Jurkat, Clone E6-1 (cell line): ENCODE data around the gene RAD50. TPM values are rescaled to one million over a fixed set of nuclear protein-coding genes. Genes with fewer than 3 reads are reported as not detected.
"Not testable (repeated sequence)": the region's sequence is repeated elsewhere in the genome, so short reads cannot be mapped to it uniquely, and the experiment has no call there.

Experiments used
- DNase-seq: peaks from one replicate; pipeline ENCODE4 v3.0.0-alpha.2; 2011; ENCODE audit warnings: low read depth, low spot score
- H3K4me3 ChIP-seq: 2 replicates; pipeline ENCODE4 v1.5.1; 2011; ENCODE audit warnings: mild to moderate bottlenecking, low read length, control low read depth, moderate library complexity
- polyA plus RNA-seq: library from polyadenylated mRNA; unstranded; fragments of >200 nt; gene quantifications from one replicate; pipeline ENCODE4 v1.2.1, GENCODE V29; 2012; ENCODE audit warnings: missing spikeins; ENCODE audit not compliant: insufficient read length, insufficient read depth

Gene RAD50
- polyA plus RNA-seq, result 26.9 TPM

- peak; percentile 87 for DNase-seq
- H3K4me3 ChIP-seq, result peak within 1 kb of the TSS; percentile 87
These were observed at the start of gene RAD50 for GRCh38 chr5:132556763-132557477. RAD50 (plus strand) TSS chr5:132556977; CDS start chr5:132557325, 348 bp downstream.

- no peak for DNase-seq
- no peak overlapping the region for H3K4me3 ChIP-seq
These were observed 46.7 kb upstream of the RAD50 start for GRCh38 chr5:132510076-132510475.

GRCh38 chr5:132513618-132514336, 43.0 kb upstream of the RAD50 start:
- not testable (repeated sequence) for H3K4me3 ChIP-seq, DNase-seq

- H3K4me3 ChIP-seq, DNase-seq: not testable (repeated sequence)
These were observed 34.7 kb upstream of the RAD50 start for GRCh38 chr5:132522067-132522466.

- DNase-seq, H3K4me3 ChIP-seq: not testable (repeated sequence)
These were observed 31.9 kb upstream of the RAD50 start for GRCh38 chr5:132524877-132525276.

- no peak overlapping the region for H3K4me3 ChIP-seq
- no peak for DNase-seq
These were observed 31.5 kb upstream of the RAD50 start for GRCh38 chr5:132525299-132525724.

- no peak overlapping the region for H3K4me3 ChIP-seq
- peak; percentile 31 for DNase-seq
These were observed 30.3 kb upstream of the RAD50 start for GRCh38 chr5:132526290-132526973.

- no peak for DNase-seq
- no peak overlapping the region for H3K4me3 ChIP-seq
These were observed 29.7 kb upstream of the RAD50 start for GRCh38 chr5:132526974-132527564.

- no peak for DNase-seq
- H3K4me3 ChIP-seq, result no peak overlapping the region
These were observed 28.8 kb upstream of the RAD50 start for GRCh38 chr5:132528021-132528420.

- peak; percentile 76 for DNase-seq
- H3K4me3 ChIP-seq, result no peak overlapping the region
These were observed 27.7 kb upstream of the RAD50 start for GRCh38 chr5:132528866-132529634.

GRCh38 chr5:132530946-132531345, 25.8 kb upstream of the RAD50 start:
- DNase-seq, result no peak
- H3K4me3 ChIP-seq, result no peak overlapping the region

GRCh38 chr5:132539716-132540115, 17.1 kb upstream of the RAD50 start:
- DNase-seq, result no peak
- no peak overlapping the region for H3K4me3 ChIP-seq

GRCh38 chr5:132540149-132540548, 16.6 kb upstream of the RAD50 start:
- no peak overlapping the region for H3K4me3 ChIP-seq
- DNase-seq, result no peak

GRCh38 chr5:132540764-132541163, 16.0 kb upstream of the RAD50 start:
- DNase-seq, result no peak
- no peak overlapping the region for H3K4me3 ChIP-seq

- no peak within 1 kb of the TSS for H3K4me3 ChIP-seq
- DNase-seq, result no peak
These were observed 13.1 kb upstream of the RAD50 start, which contains the start of gene IL5 for GRCh38 chr5:132543472-132544201. IL5 (minus strand) TSS chr5:132543522; CDS start chr5:132543478, 44 bp downstream.

- H3K4me3 ChIP-seq, result no peak overlapping the region
- no peak for DNase-seq
These were observed 10.7 kb upstream of the RAD50 start for GRCh38 chr5:132546108-132546507.

- no peak for DNase-seq
- H3K4me3 ChIP-seq, result no peak overlapping the region
These were observed 9.5 kb upstream of the RAD50 start for GRCh38 chr5:132547269-132547668.

- DNase-seq, H3K4me3 ChIP-seq: not testable (repeated sequence)
These were observed 7.9 kb upstream of the RAD50 start for GRCh38 chr5:132548834-132549233.
